C4-2B (cell line): ENCODE results near the gene SUGP2.

Source experiments
- ZFX ChIP-seq: fragments of 450-650 bp; IDR thresholded peaks from 2 replicates; pipeline ENCODE4 v1.6.1; 2017
- TF ChIP-seq, protein P1 (sequence below): fragments of 450-650 bp; conservative IDR thresholded peaks from 2 replicates; pipeline ENCODE4 v1.5.1; 2017; ENCODE audit warnings: mild to moderate bottlenecking

DNA sequence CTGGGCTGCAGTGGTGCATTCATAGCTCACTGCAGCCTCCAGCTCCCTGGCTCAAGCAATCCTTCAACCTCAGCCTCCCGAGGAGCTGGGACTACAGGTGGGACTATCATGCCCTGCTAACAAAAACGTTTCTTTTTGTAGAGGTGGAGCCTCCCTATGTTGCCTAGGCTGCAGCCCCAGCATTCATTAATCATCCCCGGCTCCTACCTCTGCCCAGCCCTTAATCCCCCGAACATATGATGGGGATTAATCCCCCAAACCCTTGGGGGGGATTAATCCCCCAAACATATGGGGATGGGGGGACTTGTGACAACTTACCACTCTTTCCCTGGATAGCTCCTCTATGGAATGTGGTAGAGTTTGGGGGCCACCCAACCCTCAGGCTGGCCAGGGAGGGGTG lies 45.9 kb downstream of the SUGP2 start:
- TF ChIP-seq, protein P1, sequence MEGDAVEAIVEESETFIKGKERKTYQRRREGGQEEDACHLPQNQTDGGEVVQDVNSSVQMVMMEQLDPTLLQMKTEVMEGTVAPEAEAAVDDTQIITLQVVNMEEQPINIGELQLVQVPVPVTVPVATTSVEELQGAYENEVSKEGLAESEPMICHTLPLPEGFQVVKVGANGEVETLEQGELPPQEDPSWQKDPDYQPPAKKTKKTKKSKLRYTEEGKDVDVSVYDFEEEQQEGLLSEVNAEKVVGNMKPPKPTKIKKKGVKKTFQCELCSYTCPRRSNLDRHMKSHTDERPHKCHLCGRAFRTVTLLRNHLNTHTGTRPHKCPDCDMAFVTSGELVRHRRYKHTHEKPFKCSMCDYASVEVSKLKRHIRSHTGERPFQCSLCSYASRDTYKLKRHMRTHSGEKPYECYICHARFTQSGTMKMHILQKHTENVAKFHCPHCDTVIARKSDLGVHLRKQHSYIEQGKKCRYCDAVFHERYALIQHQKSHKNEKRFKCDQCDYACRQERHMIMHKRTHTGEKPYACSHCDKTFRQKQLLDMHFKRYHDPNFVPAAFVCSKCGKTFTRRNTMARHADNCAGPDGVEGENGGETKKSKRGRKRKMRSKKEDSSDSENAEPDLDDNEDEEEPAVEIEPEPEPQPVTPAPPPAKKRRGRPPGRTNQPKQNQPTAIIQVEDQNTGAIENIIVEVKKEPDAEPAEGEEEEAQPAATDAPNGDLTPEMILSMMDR: no peak
- TF ChIP-seq ZFX: no peak
